Measurements from ENCODE around the gene MSH3.
A peak's percentile ranks its signal among the peaks of the same experiment; 100 is the strongest.

Gene MSH3

GRCh38 chr5:80760680-80761079 lies 106.2 kb downstream of the MSH3 start:
- H3K27ac ChIP-seq (ENCODE audit: extremely low read depth, low read depth, low read length) = no peak overlapping the region
- POLR2A ChIA-PET = no interaction called here
- peaks cover 0 to 5% of the 10 kb centered on the region in 2 experiments; a peak in 1 of 3 replicates for H3K36me3 ChIP-seq (ENCODE audit: control insufficient read depth in 2 of 2, insufficient read depth in 1 of 2, low read length in 2 of 2)
- TF ChIP-seq GLI2 (tag by site-specific recombination; IDR thresholded peaks at IDR 0.05; ENCODE audit: borderline replicate concordance, low read depth) (no peak), ZNF510 (tag by site-specific recombination; IDR thresholded peaks at IDR 0.05; ENCODE audit: insufficient replicate concordance) (no peak), ZNF302 (tag by site-specific recombination; IDR thresholded peaks at IDR 0.05; ENCODE audit: low read depth) (no peak), ZNF280C (tag by site-specific recombination; IDR thresholded peaks at IDR 0.05) (no peak), ZSCAN16 (tag by site-specific recombination; IDR thresholded peaks at IDR 0.05) (no peak), FEZF1 (tag by site-specific recombination; IDR thresholded peaks at IDR 0.05) (no peak), ZNF701 (tag by site-specific recombination; IDR thresholded peaks at IDR 0.05) (no peak)
- TF ChIP-seq, protein P1, sequence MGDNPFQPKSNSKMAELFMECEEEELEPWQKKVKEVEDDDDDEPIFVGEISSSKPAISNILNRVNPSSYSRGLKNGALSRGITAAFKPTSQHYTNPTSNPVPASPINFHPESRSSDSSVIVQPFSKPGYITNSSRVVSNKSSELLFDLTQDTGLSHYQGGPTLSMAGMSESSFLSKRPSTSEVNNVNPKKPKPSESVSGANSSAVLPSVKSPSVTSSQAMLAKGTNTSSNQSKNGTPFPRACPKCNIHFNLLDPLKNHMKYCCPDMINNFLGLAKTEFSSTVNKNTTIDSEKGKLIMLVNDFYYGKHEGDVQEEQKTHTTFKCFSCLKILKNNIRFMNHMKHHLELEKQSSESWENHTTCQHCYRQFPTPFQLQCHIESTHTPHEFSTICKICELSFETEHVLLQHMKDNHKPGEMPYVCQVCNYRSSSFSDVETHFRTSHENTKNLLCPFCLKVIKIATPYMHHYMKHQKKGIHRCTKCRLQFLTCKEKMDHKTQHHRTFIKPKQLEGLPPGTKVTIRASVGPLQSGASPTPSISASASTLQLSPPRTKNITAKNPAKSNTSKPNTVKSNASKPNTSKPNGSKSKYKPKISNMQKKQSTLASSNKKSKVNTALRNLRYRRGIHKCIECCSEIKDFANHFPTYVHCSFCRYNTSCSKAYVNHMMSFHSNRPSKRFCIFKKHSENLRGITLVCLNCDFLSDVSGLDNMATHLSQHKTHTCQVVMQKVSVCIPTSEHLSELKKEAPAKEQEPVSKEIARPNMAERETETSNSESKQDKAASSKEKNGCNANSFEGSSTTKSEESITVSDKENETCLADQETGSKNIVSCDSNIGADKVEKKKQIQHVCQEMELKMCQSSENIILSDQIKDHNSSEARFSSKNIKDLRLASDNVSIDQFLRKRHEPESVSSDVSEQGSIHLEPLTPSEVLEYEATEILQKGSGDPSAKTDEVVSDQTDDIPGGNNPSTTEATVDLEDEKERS (tag by site-specific recombination; IDR thresholded peaks at IDR 0.05) = no peak
- TF ChIP-seq, protein P2, sequence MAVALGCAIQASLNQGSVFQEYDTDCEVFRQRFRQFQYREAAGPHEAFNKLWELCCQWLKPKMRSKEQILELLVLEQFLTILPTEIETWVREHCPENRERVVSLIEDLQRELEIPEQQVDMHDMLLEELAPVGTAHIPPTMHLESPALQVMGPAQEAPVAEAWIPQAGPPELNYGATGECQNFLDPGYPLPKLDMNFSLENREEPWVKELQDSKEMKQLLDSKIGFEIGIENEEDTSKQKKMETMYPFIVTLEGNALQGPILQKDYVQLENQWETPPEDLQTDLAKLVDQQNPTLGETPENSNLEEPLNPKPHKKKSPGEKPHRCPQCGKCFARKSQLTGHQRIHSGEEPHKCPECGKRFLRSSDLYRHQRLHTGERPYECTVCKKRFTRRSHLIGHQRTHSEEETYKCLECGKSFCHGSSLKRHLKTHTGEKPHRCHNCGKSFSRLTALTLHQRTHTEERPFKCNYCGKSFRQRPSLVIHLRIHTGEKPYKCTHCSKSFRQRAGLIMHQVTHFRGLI (tag by site-specific recombination; IDR thresholded peaks at IDR 0.05) = no peak
- TF ChIP-seq, protein P3, sequence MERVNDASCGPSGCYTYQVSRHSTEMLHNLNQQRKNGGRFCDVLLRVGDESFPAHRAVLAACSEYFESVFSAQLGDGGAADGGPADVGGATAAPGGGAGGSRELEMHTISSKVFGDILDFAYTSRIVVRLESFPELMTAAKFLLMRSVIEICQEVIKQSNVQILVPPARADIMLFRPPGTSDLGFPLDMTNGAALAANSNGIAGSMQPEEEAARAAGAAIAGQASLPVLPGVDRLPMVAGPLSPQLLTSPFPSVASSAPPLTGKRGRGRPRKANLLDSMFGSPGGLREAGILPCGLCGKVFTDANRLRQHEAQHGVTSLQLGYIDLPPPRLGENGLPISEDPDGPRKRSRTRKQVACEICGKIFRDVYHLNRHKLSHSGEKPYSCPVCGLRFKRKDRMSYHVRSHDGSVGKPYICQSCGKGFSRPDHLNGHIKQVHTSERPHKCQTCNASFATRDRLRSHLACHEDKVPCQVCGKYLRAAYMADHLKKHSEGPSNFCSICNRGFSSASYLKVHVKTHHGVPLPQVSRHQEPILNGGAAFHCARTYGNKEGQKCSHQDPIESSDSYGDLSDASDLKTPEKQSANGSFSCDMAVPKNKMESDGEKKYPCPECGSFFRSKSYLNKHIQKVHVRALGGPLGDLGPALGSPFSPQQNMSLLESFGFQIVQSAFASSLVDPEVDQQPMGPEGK (tag by site-specific recombination; IDR thresholded peaks at IDR 0.05) = no peak
- H3K4me3 ChIP-seq (ENCODE audit: low read depth, low read length) = no peak overlapping the region
- no peaks in the 10 kb centered on the region for H3K4me1 ChIP-seq (ENCODE audit: control insufficient read depth, insufficient read depth, low read length)
- CTCF ChIA-PET = no interaction called here
- H3K9me3 ChIP-seq (ENCODE audit: control insufficient read depth, insufficient read depth, low read depth, low read length) = no peaks in the 10 kb centered on the region

DNA sequence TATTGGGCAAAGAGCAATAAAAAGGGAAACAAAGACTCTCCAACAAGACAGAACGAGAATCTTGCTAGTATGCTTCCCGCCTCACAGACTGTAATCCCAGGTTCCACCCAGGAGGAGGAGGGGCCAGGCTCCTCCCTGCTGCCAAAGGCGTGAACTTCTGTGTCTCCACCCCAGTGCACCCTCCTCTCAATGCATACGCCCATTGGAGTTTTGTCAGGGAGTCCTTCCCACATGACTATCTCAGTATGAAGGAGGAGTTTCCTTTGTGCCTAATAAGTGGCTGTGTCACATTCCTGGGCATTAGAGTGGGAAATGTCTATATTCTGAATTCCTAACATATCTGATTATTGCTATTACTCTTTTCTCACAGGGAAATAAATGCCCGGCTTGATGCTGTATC lies 106.7 kb downstream of the MSH3 start:
- ChIA-PET POLR2A (no interaction called here), CTCF (no interaction called here)
- no peaks in the 10 kb centered on the region for H3K9me3 ChIP-seq (ENCODE audit: control insufficient read depth, insufficient read depth, low read depth, low read length)
- no peaks in the 10 kb centered on the region for H3K4me1 ChIP-seq (ENCODE audit: control insufficient read depth, insufficient read depth, low read length)
- H3K27ac ChIP-seq (ENCODE audit: extremely low read depth, low read depth, low read length) = no peak overlapping the region
- peak; percentile 28; the same call in 1 of the 2 replicates for TF ChIP-seq SP2 (tag by site-specific recombination; IDR thresholded peaks at IDR 0.05)
- no peak for TF ChIP-seq ZNF341 (tag by site-specific recombination; IDR thresholded peaks at IDR 0.05; ENCODE audit: low read depth)
- TF ChIP-seq SP3 (tag by site-specific recombination; IDR thresholded peaks at IDR 0.05) = peak; percentile 32; the same call in 1 of the 2 replicates
- no peak overlapping the region for H3K4me3 ChIP-seq (ENCODE audit: low read depth, low read length)
- H3K36me3 ChIP-seq (ENCODE audit: control insufficient read depth in 2 of 2, insufficient read depth in 1 of 2, low read length in 2 of 2) = peaks cover 0 to 5% of the 10 kb centered on the region in 2 experiments; a peak in 1 of 3 replicates

All from HEK293 (cell line).